Neural cell (in vitro differentiated cells): ENCODE data around the gene TARBP2. TPM values are rescaled to one million over a fixed set of nuclear protein-coding genes. Genes with fewer than 3 reads are reported as not detected.
A peak's percentile ranks its signal among the peaks of the same experiment; 100 is the strongest.

Experiments used
- H2AFZ ChIP-seq: fragments of 200-600, 300-800 bp; sonication (generic), shearing (Covaris generic); 2 replicates; pipeline ENCODE4 v1.6.0; 2014; ENCODE audit warnings: low read depth, mild to moderate bottlenecking, antibody characterized with exemption, low read length, moderate library complexity
- H3F3A ChIP-seq: fragments of 200-600 bp; shearing (Covaris generic); 2 replicates; pipeline ENCODE4 v1.6.1; 2016; ENCODE audit warnings: mild to moderate bottlenecking, moderate library complexity, mixed read lengths, antibody characterized with exemption, low read length; ENCODE audit not compliant: insufficient read depth, poor library complexity, severe bottlenecking
- H3K27ac ChIP-seq: fragments of 200-600, 300-800 bp; sonication (generic), shearing (Covaris generic); 2 replicates; pipeline ENCODE4 v1.5.1; 2014; ENCODE audit warnings: mild to moderate bottlenecking, low read length, moderate library complexity
- H3K27me3 ChIP-seq: fragments of 300-800, 200-600 bp; sonication (generic), shearing (Covaris generic); 2 replicates; pipeline ENCODE4 v1.6.0; 2014; ENCODE audit warnings: mild to moderate bottlenecking, low read depth, low read length, moderate library complexity; ENCODE audit not compliant: insufficient read depth
- H3K36me3 ChIP-seq: fragments of 300-800, 200-600 bp; sonication (generic), shearing (Covaris generic); 2 replicates; pipeline ENCODE4 v1.5.1; 2014; ENCODE audit warnings: mild to moderate bottlenecking, antibody characterized with exemption, low read length, moderate library complexity; ENCODE audit not compliant: insufficient read depth
- H3K4me2 ChIP-seq: fragments of 300-800, 200-600 bp; sonication (generic), shearing (Covaris generic); 2 replicates; pipeline ENCODE4 v1.6.0; 2014; ENCODE audit warnings: mild to moderate bottlenecking, low read length
- H3K4me3 ChIP-seq: fragments of 300-800, 200-600 bp; sonication (generic), shearing (Covaris generic); 2 replicates; pipeline ENCODE4 v1.5.1; 2014; ENCODE audit warnings: mild to moderate bottlenecking, low read length, moderate library complexity
- H3K79me2 ChIP-seq: fragments of 200-600 bp; shearing (Covaris generic); replicated peaks from 2 replicates; pipeline ENCODE4 v1.6.0; 2014; ENCODE audit warnings: mild to moderate bottlenecking, low read length, moderate library complexity; ENCODE audit not compliant: insufficient read depth
- H3K9ac ChIP-seq: fragments of 300-800, 200-600 bp; sonication (generic), shearing (Covaris generic); 2 replicates; pipeline ENCODE4 v1.6.1; 2016; ENCODE audit warnings: mild to moderate bottlenecking, low read length, mixed read lengths
- H3K9me2 ChIP-seq: fragments of 200-600 bp; shearing (Covaris generic); 2 replicates; pipeline ENCODE4 v1.6.1; 2016; ENCODE audit warnings: mild to moderate bottlenecking, low read length, mixed read lengths; ENCODE audit not compliant: insufficient read depth
- H3K9me3 ChIP-seq: fragments of 200-600, 300-800 bp; sonication (generic), shearing (Covaris generic); 2 replicates; pipeline ENCODE4 v1.6.1; 2016; ENCODE audit warnings: mild to moderate bottlenecking, mixed run types, low read length, moderate library complexity, mixed read lengths
- H4K20me1 ChIP-seq: fragments of 200-600 bp; shearing (Covaris generic); 2 replicates; pipeline ENCODE4 v1.6.1; 2016; ENCODE audit warnings: mild to moderate bottlenecking, mixed run types; ENCODE audit not compliant: insufficient read depth
- EP300 ChIP-seq: fragments of 450-650 bp; conservative IDR thresholded peaks from 2 replicates; pipeline ENCODE4 v1.6.1; 2014; ENCODE audit warnings: antibody characterized with exemption, mild to moderate bottlenecking, moderate library complexity; ENCODE audit not compliant: poor library complexity, severe bottlenecking
- EZH2 ChIP-seq: fragments of 200-600, 300-800 bp; shearing (Covaris generic), sonication (generic); IDR thresholded peaks from 2 replicates; pipeline ENCODE4 v1.6.1; 2014; ENCODE audit warnings: antibody characterized with exemption, low read length, borderline replicate concordance, mild to moderate bottlenecking; ENCODE audit not compliant: insufficient read depth, poor library complexity, severe bottlenecking
- MXI1 ChIP-seq: fragments of 450-650 bp; conservative IDR thresholded peaks from 2 replicates; pipeline ENCODE4 v1.6.1; 2014; ENCODE audit warnings: antibody characterized with exemption, mild to moderate bottlenecking; ENCODE audit not compliant: poor library complexity, severe bottlenecking
- POLR2AphosphoS5 ChIP-seq: IDR thresholded peaks from 2 replicates; pipeline ENCODE4 v1.6.1; 2012
- RAD21 ChIP-seq: fragments of 450-650 bp; conservative IDR thresholded peaks from 2 replicates; pipeline ENCODE4 v1.6.1; 2014; ENCODE audit warnings: antibody characterized with exemption, mild to moderate bottlenecking, moderate library complexity
- SMC3 ChIP-seq: fragments of 450-650 bp; conservative IDR thresholded peaks from 2 replicates; pipeline ENCODE4 v1.6.1; 2014; ENCODE audit warnings: antibody characterized with exemption, mild to moderate bottlenecking, moderate library complexity; ENCODE audit not compliant: poor library complexity
- TAF1 ChIP-seq: IDR thresholded peaks from 2 replicates; pipeline ENCODE4 v1.6.1; 2012; ENCODE audit warnings: low read depth
- polyA plus RNA-seq: library from polyadenylated mRNA; depleted of rRNA; stranded (reverse); fragments of >200 nt; gene quantifications from 2 replicates; pipeline ENCODE4 v1.2.3, GENCODE V29; 2014
- TF ChIP-seq, protein P1 (sequence below): IDR thresholded peaks from 2 replicates; pipeline ENCODE4 v1.6.1; 2012; ENCODE audit warnings: borderline replicate concordance
- TF ChIP-seq, protein P2 (sequence below): fragments of 450-650 bp; IDR thresholded peaks from 2 replicates; pipeline ENCODE4 v1.5.1; 2014; ENCODE audit warnings: antibody characterized with exemption, mild to moderate bottlenecking, moderate library complexity; ENCODE audit not compliant: poor library complexity, severe bottlenecking

Gene TARBP2
- polyA plus RNA-seq, 1 donor from 2014 or later: 135 TPM

DNA sequence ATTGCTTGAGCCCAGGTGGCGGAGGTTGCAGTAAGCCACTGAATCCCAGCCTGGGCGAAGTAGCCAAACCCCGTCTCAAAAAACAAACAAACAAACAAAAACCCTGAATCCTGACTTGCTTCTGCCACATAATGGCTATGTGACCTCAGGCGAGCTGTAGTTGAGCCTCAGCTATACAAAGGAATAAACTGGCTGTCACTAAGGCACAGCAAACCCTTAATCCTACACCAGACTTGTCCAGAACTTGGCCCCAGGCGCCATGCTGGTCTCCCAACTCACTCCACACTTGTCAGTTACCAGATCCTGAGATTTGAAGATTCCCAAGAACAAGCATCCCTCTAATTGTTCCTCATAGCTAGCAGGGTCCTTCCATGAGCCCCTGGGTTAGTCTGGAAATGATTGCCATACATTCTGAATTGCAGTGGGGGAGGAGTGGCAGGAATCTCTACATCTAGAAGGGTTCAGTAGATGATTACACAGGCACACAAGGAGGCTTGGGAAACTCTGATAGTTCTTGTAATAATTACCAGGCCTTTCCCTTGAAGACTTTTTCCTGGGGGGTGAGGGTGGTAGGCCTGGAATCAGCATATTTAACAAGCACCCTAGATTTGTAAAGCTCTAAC is 11.7 kb upstream of the TARBP2 start:
- Histone ChIP-seq H3K27me3 (no peaks in the 10 kb centered on the region), H3K36me3 (no peaks in the 10 kb centered on the region), H3K9me2 (no peaks in the 10 kb centered on the region), H3K9ac (no peak overlapping the region), H2AFZ (no peak overlapping the region), H3K79me2 (peaks cover 34% of the 10 kb centered on the region), H3K4me2 (no peak overlapping the region), H3F3A (no peaks in the 10 kb centered on the region), H3K27ac (no peak overlapping the region), H3K9me3 (no peaks in the 10 kb centered on the region), H4K20me1 (peaks cover 7% of the 10 kb centered on the region), H3K4me3 (no peak overlapping the region)
- TF ChIP-seq RAD21 (no peak), POLR2AphosphoS5 (no peak), EZH2 (no peak), EP300 (no peak), TAF1 (no peak), SMC3 (no peak), MXI1 (no peak)
- TF ChIP-seq, protein P1, sequence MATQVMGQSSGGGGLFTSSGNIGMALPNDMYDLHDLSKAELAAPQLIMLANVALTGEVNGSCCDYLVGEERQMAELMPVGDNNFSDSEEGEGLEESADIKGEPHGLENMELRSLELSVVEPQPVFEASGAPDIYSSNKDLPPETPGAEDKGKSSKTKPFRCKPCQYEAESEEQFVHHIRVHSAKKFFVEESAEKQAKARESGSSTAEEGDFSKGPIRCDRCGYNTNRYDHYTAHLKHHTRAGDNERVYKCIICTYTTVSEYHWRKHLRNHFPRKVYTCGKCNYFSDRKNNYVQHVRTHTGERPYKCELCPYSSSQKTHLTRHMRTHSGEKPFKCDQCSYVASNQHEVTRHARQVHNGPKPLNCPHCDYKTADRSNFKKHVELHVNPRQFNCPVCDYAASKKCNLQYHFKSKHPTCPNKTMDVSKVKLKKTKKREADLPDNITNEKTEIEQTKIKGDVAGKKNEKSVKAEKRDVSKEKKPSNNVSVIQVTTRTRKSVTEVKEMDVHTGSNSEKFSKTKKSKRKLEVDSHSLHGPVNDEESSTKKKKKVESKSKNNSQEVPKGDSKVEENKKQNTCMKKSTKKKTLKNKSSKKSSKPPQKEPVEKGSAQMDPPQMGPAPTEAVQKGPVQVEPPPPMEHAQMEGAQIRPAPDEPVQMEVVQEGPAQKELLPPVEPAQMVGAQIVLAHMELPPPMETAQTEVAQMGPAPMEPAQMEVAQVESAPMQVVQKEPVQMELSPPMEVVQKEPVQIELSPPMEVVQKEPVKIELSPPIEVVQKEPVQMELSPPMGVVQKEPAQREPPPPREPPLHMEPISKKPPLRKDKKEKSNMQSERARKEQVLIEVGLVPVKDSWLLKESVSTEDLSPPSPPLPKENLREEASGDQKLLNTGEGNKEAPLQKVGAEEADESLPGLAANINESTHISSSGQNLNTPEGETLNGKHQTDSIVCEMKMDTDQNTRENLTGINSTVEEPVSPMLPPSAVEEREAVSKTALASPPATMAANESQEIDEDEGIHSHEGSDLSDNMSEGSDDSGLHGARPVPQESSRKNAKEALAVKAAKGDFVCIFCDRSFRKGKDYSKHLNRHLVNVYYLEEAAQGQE: no peak
- TF ChIP-seq, protein P2, sequence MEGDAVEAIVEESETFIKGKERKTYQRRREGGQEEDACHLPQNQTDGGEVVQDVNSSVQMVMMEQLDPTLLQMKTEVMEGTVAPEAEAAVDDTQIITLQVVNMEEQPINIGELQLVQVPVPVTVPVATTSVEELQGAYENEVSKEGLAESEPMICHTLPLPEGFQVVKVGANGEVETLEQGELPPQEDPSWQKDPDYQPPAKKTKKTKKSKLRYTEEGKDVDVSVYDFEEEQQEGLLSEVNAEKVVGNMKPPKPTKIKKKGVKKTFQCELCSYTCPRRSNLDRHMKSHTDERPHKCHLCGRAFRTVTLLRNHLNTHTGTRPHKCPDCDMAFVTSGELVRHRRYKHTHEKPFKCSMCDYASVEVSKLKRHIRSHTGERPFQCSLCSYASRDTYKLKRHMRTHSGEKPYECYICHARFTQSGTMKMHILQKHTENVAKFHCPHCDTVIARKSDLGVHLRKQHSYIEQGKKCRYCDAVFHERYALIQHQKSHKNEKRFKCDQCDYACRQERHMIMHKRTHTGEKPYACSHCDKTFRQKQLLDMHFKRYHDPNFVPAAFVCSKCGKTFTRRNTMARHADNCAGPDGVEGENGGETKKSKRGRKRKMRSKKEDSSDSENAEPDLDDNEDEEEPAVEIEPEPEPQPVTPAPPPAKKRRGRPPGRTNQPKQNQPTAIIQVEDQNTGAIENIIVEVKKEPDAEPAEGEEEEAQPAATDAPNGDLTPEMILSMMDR: no peak

DNA sequence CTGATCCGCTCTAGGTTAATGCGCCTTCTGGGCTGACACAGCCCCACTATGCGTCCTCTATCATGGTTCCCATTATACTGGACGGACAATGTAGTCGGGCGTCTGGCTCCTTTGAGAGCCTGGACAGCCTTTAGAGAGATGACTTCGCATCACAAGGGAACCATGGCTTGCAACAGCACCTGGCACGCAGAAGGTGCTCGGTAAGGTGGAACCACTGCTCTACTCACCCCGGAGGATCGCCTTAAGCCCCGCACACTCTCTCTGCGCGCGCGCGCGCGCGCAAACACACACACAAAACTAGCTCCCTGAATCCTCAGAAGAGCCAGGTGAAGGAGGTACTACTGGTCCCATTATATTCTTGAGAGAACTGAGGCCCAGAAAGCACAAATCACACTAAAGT is 8.9 kb upstream of the TARBP2 start:
- H3K36me3 ChIP-seq: no peaks in the 10 kb centered on the region
- peak overlapping the region; percentile 96 for H3K27ac ChIP-seq
- peaks cover 51% of the 10 kb centered on the region for H3K79me2 ChIP-seq
- H3K9me3 ChIP-seq: no peaks in the 10 kb centered on the region
- no peak overlapping the region for H2AFZ ChIP-seq
- peak overlapping the region; percentile 70 for H3K4me3 ChIP-seq
- peak overlapping the region; percentile 95 for H3K9ac ChIP-seq
- no peaks in the 10 kb centered on the region for H3F3A ChIP-seq
- H3K27me3 ChIP-seq: no peaks in the 10 kb centered on the region
- no peaks in the 10 kb centered on the region for H3K9me2 ChIP-seq
- TF ChIP-seq EZH2: no peak
- TF ChIP-seq, protein P2: no peak
- no peak for TF ChIP-seq POLR2AphosphoS5
- TF ChIP-seq, protein P1: no peak
- TF ChIP-seq RAD21: no peak
- no peak for TF ChIP-seq TAF1
- TF ChIP-seq EP300: no peak
- no peak for TF ChIP-seq MXI1
- no peak for TF ChIP-seq SMC3
- H4K20me1 ChIP-seq: peaks cover 4% of the 10 kb centered on the region
- H3K4me2 ChIP-seq: peak overlapping the region; percentile 88
